NT2/D1 (cell line): ENCODE data around the gene HTT.

Experiments
- SUZ12 ChIP-seq: IDR thresholded peaks from 2 replicates; pipeline ENCODE4 v1.6.1; 2011; ENCODE audit not compliant: insufficient read length, insufficient read depth; ENCODE audit errors: extremely low read depth
- YY1 ChIP-seq: IDR thresholded peaks from 2 replicates; pipeline ENCODE4 v1.6.1; 2011; ENCODE audit not compliant: insufficient read length, insufficient read depth

DNA sequence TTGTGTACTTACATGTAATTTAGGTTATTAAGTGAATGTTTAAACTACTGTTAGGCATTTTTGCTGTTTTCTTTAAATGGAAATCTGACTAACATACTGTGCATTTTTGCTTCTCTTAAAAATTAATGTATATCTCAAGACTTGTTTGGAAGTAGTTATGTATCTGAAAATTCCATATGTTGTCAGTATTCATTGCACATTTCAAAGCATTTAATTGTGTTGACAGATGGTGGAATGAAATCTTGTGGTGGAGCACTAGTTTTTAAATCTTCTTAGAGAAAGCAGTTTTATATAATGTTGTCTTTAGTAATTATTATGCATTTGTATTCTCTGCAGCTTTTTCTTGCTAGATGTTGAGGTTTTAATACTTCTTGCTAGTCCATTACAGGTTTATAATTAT, 102.9 kb downstream of the HTT start:
- TF ChIP-seq SUZ12 (no peak), YY1 (no peak)
